SK-N-SH treated with all-trans-retinoic acid at 6 μM for 48 hours (cell line): ENCODE data around the gene SH3D21.

Experiments used
- ATAC-seq: fragments of 200-7000 bp; cut with Tn5 transposase; 3 replicates; pipeline ENCODE4 v1.9.1; 2020; ENCODE audit warnings: mild to moderate bottlenecking, moderate library complexity
- ARNTL ChIP-seq: fragments of 450-650 bp; formaldehyde crosslinking; IDR thresholded peaks from 2 replicates; pipeline ENCODE4 v1.5.0; 2020; ENCODE audit warnings: low read depth, mild to moderate bottlenecking, moderate library complexity, borderline replicate concordance
- BACH2 ChIP-seq: fragments of 250-450 bp; sonication (Bioruptor Pico); IDR thresholded peaks from 2 replicates; pipeline ENCODE4 v1.9.0; 2021; ENCODE audit warnings: mild to moderate bottlenecking, borderline replicate concordance
- CSDC2 ChIP-seq: fragments of 250-450 bp; sonication (Bioruptor Pico); IDR thresholded peaks from 2 replicates; pipeline ENCODE4 v1.5.0; 2020; ENCODE audit warnings: mild to moderate bottlenecking, moderate library complexity
- ESRRG ChIP-seq: fragments of 250-450 bp; sonication (Bioruptor Pico); IDR thresholded peaks from 2 replicates; pipeline ENCODE4 v1.6.1; 2021; ENCODE audit warnings: mild to moderate bottlenecking
- ISL1 ChIP-seq: fragments of 250-450 bp; sonication (Bioruptor Pico); IDR thresholded peaks from 2 replicates; pipeline ENCODE4 v2.1.2; 2022; ENCODE audit warnings: mild to moderate bottlenecking, moderate library complexity
- OSR1 ChIP-seq: fragments of 250-450 bp; sonication (Bioruptor Pico); IDR thresholded peaks from 2 replicates; pipeline ENCODE4 v1.8.0; 2022; ENCODE audit warnings: moderate library complexity, mild to moderate bottlenecking, inconsistent platforms
- PPARA ChIP-seq: fragments of 250-450 bp; sonication (Bioruptor Pico); IDR thresholded peaks from 2 replicates; pipeline ENCODE4 v1.5.0; 2020; ENCODE audit warnings: mild to moderate bottlenecking, borderline replicate concordance
- SNAI2 ChIP-seq: fragments of 250-450 bp; sonication (Bioruptor Pico); IDR thresholded peaks from 2 replicates; pipeline ENCODE4 v1.5.0; 2020; ENCODE audit warnings: mild to moderate bottlenecking, moderate library complexity
- TCF4 ChIP-seq: fragments of 250-450 bp; sonication (Bioruptor Pico); IDR thresholded peaks from 2 replicates; pipeline ENCODE4 v1.8.0; 2021; ENCODE audit warnings: mild to moderate bottlenecking, moderate library complexity, borderline replicate concordance
- ZFP3 ChIP-seq: fragments of 250-450 bp; sonication (Bioruptor Pico); IDR thresholded peaks from 2 replicates; pipeline ENCODE4 v1.5.0; 2020; ENCODE audit warnings: mild to moderate bottlenecking, moderate library complexity
- ZFP30 ChIP-seq: fragments of 450-650 bp; formaldehyde crosslinking; IDR thresholded peaks from 2 replicates; pipeline ENCODE4 v1.5.0; 2022; ENCODE audit warnings: mild to moderate bottlenecking, moderate library complexity
- ZNF70 ChIP-seq: fragments of 450-650 bp; formaldehyde crosslinking; IDR thresholded peaks from 2 replicates; pipeline ENCODE4 v1.5.0; 2020; ENCODE audit warnings: mild to moderate bottlenecking, moderate library complexity
- ZNF8 ChIP-seq: fragments of 450-650 bp; formaldehyde crosslinking; IDR thresholded peaks from 2 replicates; pipeline ENCODE4 v1.5.0; 2020; ENCODE audit warnings: mild to moderate bottlenecking, moderate library complexity
- TF ChIP-seq, protein P1 (sequence below): fragments of 250-450 bp; sonication (Bioruptor Pico); IDR thresholded peaks from 2 replicates; pipeline ENCODE4 v1.8.0; 2020; ENCODE audit warnings: mild to moderate bottlenecking, moderate library complexity, borderline replicate concordance
- TF ChIP-seq, protein P2 (sequence below): fragments of 250-450 bp; sonication (Bioruptor Pico); IDR thresholded peaks from 2 replicates; pipeline ENCODE4 v1.8.0; 2021; ENCODE audit warnings: low read depth, mild to moderate bottlenecking, moderate library complexity, borderline replicate concordance
- TF ChIP-seq, protein P3 (sequence below): fragments of 250-450 bp; sonication (Bioruptor Pico); IDR thresholded peaks from 2 replicates; pipeline ENCODE4 v1.5.1; 2020; ENCODE audit warnings: low read depth, mild to moderate bottlenecking, moderate library complexity

SH3D21 gene

DNA sequence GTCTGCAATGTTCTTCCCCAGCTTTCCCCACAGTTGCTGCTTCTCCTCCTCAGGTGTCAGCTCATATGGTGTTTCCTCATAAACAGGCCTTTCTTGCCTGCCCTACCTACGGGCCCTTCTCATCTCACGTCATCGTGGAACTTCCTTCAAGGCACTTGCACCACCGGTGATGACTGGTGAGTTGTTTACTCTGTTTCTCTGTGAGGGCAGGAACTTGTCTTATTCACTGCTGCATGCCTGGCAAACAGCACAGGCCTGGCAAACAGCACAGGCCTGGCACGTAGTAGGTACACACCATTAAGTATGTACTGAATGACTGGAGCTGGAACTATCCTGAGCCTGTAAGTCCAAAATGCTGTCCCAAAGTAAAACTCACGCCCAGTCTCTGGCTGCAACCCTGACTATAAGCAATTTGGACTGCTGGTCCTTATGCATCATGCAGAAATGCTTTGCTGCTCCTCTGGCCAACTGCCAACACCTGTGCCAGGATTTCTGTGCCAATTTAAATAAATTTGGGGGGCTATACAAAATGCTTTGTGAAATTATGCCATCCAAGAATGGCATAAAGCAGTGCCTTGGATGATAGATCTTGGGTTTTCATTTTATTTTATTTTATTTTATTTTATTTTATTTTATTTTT, 53.9 kb downstream of the SH3D21 start:
- ATAC-seq: no peak
- TF ChIP-seq, protein P1, sequence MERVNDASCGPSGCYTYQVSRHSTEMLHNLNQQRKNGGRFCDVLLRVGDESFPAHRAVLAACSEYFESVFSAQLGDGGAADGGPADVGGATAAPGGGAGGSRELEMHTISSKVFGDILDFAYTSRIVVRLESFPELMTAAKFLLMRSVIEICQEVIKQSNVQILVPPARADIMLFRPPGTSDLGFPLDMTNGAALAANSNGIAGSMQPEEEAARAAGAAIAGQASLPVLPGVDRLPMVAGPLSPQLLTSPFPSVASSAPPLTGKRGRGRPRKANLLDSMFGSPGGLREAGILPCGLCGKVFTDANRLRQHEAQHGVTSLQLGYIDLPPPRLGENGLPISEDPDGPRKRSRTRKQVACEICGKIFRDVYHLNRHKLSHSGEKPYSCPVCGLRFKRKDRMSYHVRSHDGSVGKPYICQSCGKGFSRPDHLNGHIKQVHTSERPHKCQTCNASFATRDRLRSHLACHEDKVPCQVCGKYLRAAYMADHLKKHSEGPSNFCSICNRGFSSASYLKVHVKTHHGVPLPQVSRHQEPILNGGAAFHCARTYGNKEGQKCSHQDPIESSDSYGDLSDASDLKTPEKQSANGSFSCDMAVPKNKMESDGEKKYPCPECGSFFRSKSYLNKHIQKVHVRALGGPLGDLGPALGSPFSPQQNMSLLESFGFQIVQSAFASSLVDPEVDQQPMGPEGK (CRISPR knock-in tag): no peak
- TF ChIP-seq ISL1: no peak
- no peak for TF ChIP-seq ZFP30 (CRISPR knock-in tag)
- TF ChIP-seq PPARA (CRISPR knock-in tag): no peak
- TF ChIP-seq BACH2: no peak
- TF ChIP-seq, protein P2, sequence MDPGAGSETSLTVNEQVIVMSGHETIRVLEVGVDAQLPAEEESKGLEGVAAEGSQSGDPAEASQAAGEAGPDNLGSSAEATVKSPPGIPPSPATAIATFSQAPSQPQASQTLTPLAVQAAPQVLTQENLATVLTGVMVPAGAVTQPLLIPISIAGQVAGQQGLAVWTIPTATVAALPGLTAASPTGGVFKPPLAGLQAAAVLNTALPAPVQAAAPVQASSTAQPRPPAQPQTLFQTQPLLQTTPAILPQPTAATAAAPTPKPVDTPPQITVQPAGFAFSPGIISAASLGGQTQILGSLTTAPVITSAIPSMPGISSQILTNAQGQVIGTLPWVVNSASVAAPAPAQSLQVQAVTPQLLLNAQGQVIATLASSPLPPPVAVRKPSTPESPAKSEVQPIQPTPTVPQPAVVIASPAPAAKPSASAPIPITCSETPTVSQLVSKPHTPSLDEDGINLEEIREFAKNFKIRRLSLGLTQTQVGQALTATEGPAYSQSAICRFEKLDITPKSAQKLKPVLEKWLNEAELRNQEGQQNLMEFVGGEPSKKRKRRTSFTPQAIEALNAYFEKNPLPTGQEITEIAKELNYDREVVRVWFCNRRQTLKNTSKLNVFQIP: no peak

DNA sequence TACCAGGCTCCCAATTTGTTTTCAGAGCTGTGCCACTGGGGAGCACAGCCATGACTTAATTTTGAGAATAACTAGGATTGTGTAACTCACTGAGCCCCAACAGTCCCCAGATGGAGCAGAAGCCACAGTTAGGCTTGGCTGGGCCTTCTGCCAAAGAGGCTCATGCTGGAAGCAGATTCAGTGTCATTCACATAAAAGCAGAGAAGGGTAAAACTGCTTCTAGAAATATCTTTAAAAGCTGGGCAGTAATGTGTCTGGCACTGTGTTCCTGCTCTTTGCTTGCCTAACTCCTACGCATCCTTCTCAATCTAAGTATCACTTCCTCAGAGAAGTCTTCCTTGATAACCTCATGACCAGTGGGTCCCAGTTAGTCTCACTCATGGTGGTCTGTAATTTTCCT, 59.2 kb downstream of the SH3D21 start:
- peak; percentile 17; the same call in 2 of the 3 replicates for ATAC-seq
- TF ChIP-seq CSDC2 (CRISPR knock-in tag) (no peak), ZFP3 (CRISPR knock-in tag) (peak; percentile 99)

DNA sequence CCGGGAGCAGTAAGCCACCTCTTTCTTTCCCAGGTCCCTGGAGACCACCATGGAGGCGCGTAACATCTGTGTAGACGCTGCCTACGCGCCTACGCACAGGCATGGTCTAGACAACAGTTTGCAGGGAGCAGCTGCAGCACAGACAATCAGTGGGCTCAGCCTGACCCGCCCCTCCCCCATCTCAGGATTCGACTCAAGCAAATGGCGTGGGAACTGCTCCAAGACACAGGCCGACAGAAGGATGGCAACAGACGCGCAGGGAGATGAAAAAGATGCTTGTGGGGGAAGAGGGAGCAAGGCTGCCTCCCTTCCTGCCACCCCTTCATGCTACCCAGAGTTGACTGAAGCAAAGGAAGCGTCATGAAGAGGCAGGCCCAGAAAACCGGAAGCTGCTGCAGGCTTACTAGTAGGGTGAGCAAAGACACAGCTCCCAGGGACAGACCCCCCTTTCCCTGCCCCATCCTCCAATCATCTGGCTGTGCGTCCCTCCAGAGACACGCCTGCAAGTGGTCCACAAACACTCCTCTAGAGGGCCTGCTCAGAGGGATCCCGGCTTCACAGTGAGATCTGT, 60.0 kb downstream of the SH3D21 start:
- 0 out of 2 replicates have a peak, but pooled peaks have one; percentile 13 for TF ChIP-seq TCF4 (CRISPR knock-in tag)
- TF ChIP-seq ZNF70 (CRISPR knock-in tag): no peak
- ATAC-seq: peak; percentile 55

DNA sequence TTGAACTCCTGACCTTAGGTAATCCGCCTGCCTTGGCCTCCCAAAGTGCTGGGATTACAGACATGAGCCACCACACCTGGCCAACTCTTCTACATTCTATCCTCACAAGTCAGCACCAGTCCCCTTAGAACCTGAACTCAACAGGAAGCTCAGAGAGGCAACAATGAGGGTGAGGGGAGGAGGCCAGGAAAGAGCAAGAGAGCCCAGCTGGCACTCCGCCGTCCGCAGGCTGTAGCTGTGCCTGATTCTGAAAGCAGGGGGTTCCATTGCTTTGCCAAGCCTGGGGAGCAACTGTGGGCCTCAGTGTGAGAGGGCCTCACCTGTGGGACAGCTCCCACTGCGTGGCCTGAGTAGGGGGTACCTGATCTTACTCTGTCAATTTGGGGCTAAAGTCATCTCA, 60.9 kb downstream of the SH3D21 start:
- TF ChIP-seq, protein P3, sequence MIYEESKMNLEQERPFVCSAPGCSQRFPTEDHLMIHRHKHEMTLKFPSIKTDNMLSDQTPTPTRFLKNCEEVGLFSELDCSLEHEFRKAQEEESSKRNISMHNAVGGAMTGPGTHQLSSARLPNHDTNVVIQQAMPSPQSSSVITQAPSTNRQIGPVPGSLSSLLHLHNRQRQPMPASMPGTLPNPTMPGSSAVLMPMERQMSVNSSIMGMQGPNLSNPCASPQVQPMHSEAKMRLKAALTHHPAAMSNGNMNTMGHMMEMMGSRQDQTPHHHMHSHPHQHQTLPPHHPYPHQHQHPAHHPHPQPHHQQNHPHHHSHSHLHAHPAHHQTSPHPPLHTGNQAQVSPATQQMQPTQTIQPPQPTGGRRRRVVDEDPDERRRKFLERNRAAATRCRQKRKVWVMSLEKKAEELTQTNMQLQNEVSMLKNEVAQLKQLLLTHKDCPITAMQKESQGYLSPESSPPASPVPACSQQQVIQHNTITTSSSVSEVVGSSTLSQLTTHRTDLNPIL (CRISPR knock-in tag): no peak
- no peak for TF ChIP-seq ZNF8 (CRISPR knock-in tag)
- no peak for TF ChIP-seq OSR1 (CRISPR knock-in tag)
- TF ChIP-seq TCF4 (CRISPR knock-in tag): no peak
- no peak for ATAC-seq

DNA sequence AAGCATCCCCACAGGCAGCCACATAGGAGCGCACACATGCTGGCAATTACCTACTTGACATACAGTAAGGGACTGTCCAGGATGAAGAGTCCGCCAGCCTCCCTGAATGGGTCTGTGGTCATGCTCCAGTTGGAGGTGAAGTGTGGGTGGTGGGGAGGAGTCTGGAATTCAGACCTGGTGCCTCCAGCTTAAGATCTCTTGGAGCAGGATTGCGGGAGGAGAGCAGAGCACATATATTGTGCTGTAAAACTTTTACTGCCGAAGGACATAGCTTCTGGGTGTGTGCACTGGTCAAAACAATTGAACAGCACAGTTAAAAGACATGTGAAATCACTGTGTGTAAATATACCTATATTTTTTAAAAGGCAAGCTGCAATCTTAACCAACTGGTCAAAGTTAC, 61.6 kb downstream of the SH3D21 start:
- no peak for TF ChIP-seq ESRRG
- no peak for ATAC-seq

DNA sequence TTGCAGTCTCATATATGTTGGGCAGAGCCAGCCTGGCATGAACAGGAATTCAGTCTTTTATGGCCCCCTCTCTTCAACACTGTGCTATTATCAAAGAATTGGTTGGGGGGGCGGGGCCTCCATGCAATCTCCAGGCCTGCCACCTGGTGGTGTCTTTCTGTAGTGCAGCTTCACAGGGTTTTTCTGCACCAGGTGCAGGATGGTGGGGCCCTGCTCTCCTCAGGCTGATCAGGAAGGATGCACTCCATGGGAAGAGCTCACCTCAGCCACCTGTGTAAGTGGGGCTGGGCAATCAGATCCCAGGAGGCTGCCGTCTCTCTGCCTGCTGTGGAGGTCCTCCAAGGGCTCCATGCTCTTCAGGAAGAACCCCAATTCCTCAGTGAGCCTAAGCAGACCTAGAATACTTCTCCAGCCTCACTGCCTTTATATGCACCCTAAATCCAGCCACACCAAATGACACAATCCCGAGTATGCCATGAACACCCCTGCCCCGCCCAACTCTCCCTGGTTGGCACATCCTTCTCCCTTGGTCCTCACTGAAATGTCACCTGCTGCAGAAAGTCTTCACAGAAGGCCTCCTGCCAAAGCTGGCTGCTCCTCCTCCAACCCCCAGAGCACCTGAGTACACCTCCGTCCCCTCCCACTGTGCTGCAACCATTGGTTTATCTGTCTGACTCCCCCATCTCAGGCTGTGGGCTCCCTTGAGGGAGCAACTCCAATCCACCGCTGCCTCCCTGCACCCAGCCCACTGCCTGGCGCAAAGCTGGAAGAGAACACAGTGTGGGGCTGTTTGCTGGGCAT, 63.1 kb downstream of the SH3D21 start:
- ATAC-seq: peak; percentile 52

More for the DNA sequence above, 63.1 kb downstream of the SH3D21 start:
- no peak for TF ChIP-seq SNAI2 (CRISPR knock-in tag)
- no peak for TF ChIP-seq ARNTL (CRISPR knock-in tag)
